ENCODE measurements around the gene AIFM3.
"Not testable (repeated sequence)": the region's sequence is repeated elsewhere in the genome, so short reads cannot be mapped to it uniquely, and the experiment has no call there.

Gene AIFM3

DNA sequence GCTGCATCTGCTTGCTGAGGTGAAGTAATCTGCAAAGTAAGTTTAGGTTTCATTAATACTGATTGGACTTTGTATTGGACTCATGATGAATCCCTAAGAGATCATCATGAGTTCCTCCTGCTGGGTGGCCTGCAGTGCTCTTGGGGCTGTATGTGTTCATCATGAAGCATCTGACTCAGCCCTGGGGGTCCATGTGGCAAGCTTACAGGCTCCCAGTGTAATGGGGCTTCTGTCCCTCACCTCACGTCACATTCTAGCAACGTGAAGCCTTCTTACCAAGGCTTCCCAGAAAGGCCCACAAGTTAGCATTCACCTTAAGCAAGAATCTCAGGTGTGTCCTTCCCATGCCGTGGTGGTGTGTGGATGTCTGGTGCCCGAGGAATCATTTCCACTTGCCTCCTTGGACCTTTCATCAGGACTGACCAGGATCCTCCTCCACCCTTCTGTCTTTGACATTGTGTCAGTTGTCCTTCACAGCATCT, 26.1 kb upstream of the AIFM3 start:
- Histone ChIP-seq H3K36me3 (peaks cover 48% of the 10 kb centered on the region), H3K4me3 (ENCODE audit: low read depth, low read length) (no peak overlapping the region), H3K27me3 (no peaks in the 10 kb centered on the region), H3K4me1 (no peaks in the 10 kb centered on the region), H3K9me3 (no peaks in the 10 kb centered on the region; the same call in 1 of the 2 replicates)
- no peak for DNase-seq
- TF ChIP-seq, protein P1, sequence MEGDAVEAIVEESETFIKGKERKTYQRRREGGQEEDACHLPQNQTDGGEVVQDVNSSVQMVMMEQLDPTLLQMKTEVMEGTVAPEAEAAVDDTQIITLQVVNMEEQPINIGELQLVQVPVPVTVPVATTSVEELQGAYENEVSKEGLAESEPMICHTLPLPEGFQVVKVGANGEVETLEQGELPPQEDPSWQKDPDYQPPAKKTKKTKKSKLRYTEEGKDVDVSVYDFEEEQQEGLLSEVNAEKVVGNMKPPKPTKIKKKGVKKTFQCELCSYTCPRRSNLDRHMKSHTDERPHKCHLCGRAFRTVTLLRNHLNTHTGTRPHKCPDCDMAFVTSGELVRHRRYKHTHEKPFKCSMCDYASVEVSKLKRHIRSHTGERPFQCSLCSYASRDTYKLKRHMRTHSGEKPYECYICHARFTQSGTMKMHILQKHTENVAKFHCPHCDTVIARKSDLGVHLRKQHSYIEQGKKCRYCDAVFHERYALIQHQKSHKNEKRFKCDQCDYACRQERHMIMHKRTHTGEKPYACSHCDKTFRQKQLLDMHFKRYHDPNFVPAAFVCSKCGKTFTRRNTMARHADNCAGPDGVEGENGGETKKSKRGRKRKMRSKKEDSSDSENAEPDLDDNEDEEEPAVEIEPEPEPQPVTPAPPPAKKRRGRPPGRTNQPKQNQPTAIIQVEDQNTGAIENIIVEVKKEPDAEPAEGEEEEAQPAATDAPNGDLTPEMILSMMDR (IDR thresholded peaks at IDR 0.05; ENCODE audit: low read depth, low read length): no peak

DNA sequence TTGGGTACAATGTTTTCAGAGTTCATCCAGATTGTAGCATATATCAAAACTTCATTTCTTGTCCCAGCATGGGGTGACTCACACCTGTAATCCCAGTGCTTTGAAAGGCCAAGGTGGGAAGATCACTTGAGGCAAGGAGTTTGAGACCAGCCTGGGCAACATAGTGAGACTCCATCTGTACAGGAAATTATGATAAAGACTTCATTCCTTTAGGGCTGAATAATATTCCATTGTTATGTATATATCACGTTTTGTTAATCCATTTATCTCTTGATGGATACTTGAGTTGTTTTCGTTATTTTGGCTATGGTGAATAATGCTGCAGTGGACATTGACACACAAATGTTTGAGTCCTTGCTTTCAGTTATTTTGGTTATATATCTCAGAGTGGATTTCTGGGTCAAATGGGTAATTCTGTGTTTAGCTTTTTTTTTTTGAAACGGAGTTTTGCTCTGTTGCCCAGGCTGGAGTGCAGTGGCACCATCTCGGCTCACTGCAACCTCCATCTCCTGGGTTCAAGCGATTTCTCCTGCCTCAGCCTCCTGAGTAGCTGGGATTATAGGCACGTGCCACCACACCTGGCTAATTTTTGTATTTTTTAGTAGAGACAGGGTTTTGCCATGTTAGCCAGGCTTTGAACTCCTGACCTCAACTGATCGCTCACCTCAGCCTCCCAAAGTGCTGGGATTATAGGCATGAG, 24.7 kb upstream of the AIFM3 start:
- not testable (repeated sequence) for DNase-seq; H3K4me3 ChIP-seq (ENCODE audit: low read depth, low read length); H3K27me3 ChIP-seq; H3K4me1 ChIP-seq; H3K9me3 ChIP-seq
- H3K36me3 ChIP-seq: peaks cover 37% of the 10 kb centered on the region

DNA sequence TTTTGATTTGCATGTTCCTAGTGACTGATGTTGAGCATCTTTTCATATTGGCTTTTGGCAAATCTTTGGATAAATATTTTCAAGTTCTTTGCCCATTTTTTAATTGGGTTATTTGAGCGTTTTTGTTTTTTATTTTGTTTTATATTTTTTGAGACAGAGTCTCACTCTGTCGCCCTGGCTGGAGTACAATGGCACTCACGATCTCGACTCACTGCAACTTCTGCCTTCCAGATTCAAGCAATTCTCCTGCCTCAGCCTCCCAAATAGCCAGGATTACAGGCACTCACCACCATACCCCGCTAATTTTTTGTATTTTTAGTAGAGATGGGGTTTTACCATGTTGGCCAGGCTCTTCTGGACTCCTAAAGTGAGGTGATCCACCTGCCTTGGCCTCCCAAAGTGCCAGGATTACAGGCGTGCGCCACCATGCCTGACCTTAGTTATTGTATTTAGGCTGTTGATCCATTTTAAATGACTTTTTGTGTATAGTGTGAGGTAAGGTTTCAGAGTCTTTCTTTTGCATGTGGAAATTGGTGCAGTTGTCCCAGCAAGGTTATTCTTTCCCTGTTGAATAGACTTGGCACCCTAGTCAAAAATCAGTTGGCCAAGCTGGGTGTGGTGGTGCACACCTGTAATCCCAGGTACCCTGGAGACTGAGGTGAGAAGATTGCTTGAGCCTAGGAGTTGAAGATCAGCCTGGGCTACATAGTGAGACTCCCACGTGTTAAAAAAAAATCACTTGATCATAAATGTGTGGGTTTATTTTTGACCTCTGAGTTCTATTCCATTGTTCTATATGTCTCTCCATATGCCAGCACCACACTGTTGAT, 23.7 kb upstream of the AIFM3 start:
- Histone ChIP-seq H3K4me3 (ENCODE audit: low read depth, low read length) (no peak overlapping the region), H3K27me3 (no peaks in the 10 kb centered on the region), H3K36me3 (peaks cover 29% of the 10 kb centered on the region), H3K4me1 (no peaks in the 10 kb centered on the region), H3K9me3 (no peaks in the 10 kb centered on the region; the same call in 1 of the 2 replicates)
- TF ChIP-seq, protein P1 (IDR thresholded peaks at IDR 0.05; ENCODE audit: low read depth, low read length): no peak
- DNase-seq: no peak

DNA sequence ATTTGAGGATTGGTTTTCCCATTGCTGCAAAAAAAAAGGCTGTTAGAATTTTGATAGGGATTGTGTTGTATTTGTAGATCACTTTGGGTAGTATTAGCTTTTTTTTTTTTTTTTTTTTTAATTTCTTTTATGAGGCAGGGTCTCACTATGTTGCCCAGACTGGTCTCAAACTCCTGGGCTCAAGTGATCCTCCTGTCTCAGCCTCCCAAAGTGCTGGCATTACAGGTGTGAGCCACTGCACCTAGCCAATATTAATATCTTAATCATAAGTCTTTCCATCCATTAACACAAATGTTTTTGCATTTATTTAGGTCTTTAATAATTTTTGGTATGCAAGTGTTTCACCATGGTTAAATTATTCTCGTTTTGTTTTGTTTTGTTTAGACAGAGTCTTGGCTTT, 23.0 kb upstream of the AIFM3 start:
- Histone ChIP-seq H3K36me3 (peaks cover 30% of the 10 kb centered on the region), H3K9me3 (no peaks in the 10 kb centered on the region; the same call in 1 of the 2 replicates), H3K4me1 (no peaks in the 10 kb centered on the region), H3K4me3 (ENCODE audit: low read depth, low read length) (no peak overlapping the region), H3K27me3 (no peaks in the 10 kb centered on the region)
- no peak for DNase-seq
- TF ChIP-seq, protein P1 (IDR thresholded peaks at IDR 0.05; ENCODE audit: low read depth, low read length): no peak

DNA sequence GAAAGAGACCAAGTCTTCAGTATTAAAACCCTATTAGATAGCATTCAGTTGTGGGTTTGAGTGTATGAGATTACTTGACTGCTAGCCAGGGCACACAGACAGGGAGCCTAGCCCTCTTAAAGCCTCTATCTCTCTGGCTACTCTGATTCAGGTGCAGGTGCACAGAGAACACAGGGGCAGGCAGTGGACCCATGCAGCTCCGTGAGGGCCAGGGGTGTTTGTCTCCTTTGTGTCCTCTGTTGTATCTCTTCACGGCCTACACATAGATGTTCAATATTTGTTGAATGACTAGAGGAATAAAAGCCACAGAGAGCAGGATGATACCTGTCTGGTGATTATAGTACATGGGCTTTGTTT, 21.5 kb upstream of the AIFM3 start:
- TF ChIP-seq, protein P1 (IDR thresholded peaks at IDR 0.05; ENCODE audit: low read depth, low read length): no peak
- Histone ChIP-seq H3K4me3 (ENCODE audit: low read depth, low read length) (no peak overlapping the region), H3K9me3 (no peaks in the 10 kb centered on the region; the same call in 1 of the 2 replicates), H3K4me1 (no peaks in the 10 kb centered on the region), H3K27me3 (no peaks in the 10 kb centered on the region), H3K36me3 (peaks cover 40% of the 10 kb centered on the region)
- no peak for DNase-seq

DNA sequence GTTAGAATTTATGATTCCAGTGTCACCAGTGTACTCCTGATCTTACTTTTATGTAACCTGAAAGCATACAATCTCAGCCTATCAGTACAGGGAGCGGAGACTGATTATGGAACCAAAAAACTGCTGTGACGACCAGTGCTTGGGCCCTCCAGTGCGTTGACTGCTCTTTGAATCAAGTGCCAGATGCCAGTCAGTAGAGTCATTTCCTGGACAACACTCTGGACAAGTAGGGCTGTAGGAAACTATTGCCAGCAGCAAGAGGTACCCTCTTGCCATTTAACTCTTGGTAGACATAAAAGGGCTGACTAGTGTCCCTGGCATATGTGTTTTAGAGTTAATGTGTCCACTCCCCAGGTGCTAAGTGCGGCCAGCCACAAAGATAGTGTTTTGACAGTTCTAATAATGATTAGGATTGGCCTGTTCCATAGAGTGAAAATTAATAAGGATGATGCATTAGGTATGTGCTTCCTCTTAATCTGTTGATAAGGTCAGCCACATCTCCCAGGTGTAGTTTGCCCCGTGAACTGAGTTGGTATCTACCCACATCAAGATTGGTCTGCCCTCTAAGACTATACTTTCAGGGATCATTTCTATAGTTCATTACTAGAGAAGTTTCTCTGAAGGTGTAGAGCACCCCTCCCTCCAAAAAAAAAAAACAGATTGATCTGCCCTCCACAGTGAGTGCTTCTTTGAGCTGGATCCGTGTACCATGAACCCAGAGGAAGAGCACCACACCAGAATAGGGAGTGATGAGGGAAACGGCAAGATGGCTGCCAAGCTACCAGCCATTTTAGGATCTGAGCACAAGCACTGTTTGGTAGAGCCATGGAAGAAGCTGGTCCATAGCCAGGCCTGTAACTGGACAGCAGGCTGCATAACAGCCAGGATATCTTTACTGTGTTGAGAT, 20.7 kb upstream of the AIFM3 start:
- Histone ChIP-seq H3K4me1 (no peaks in the 10 kb centered on the region), H3K36me3 (peaks cover 42% of the 10 kb centered on the region)
- TF ChIP-seq, protein P1 (IDR thresholded peaks at IDR 0.05; ENCODE audit: low read depth, low read length): no peak

More for the DNA sequence above, 20.7 kb upstream of the AIFM3 start:
- DNase-seq: no peak
- Histone ChIP-seq H3K4me3 (ENCODE audit: low read depth, low read length) (no peak overlapping the region), H3K27me3 (no peaks in the 10 kb centered on the region), H3K9me3 (no peaks in the 10 kb centered on the region)

All from BE2C (cell line).